OCI-LY1 (cell line): ENCODE measurements around the gene MAP4K3.

Source experiments
- H2AFZ ChIP-seq: fragments of 200-600 bp; sonication (generic), shearing (Covaris generic); 2 replicates; pipeline ENCODE4 v1.6.0; 2014; ENCODE audit warnings: antibody characterized with exemption, mild to moderate bottlenecking, low read length
- H3F3A ChIP-seq: fragments of 200-600 bp; sonication (generic), shearing (Covaris generic); 2 replicates; pipeline ENCODE4 v1.6.0; 2014; ENCODE audit warnings: mild to moderate bottlenecking, antibody characterized with exemption, low read length, moderate library complexity; ENCODE audit not compliant: insufficient read depth
- H3K27ac ChIP-seq: fragments of 200-600 bp; sonication (generic); 2 replicates; pipeline ENCODE4 v1.5.1; 2014; ENCODE audit warnings: low read length, mixed run types, mild to moderate bottlenecking, low read depth; ENCODE audit not compliant: poor library complexity, severe bottlenecking
- H3K27me3 ChIP-seq: fragments of 200-600 bp; sonication (generic); 2 replicates; pipeline ENCODE4 v1.6.0; 2014; ENCODE audit warnings: antibody characterized with exemption, mild to moderate bottlenecking, low read length, moderate library complexity; ENCODE audit not compliant: insufficient read depth
- H3K36me3 ChIP-seq: fragments of 200-600 bp; sonication (generic); 2 replicates; pipeline ENCODE4 v1.6.1; 2014; ENCODE audit warnings: mild to moderate bottlenecking, antibody characterized with exemption, low read length, moderate library complexity, mixed read lengths; ENCODE audit not compliant: insufficient read depth
- H3K4me1 ChIP-seq: fragments of 200-600 bp; sonication (generic); 2 replicates; pipeline ENCODE4 v1.5.1; 2014; ENCODE audit warnings: mild to moderate bottlenecking, low read length, moderate library complexity; ENCODE audit not compliant: insufficient read depth, severe bottlenecking
- H3K4me2 ChIP-seq: fragments of 200-600 bp; sonication (generic), shearing (Covaris generic); 2 replicates; pipeline ENCODE4 v1.6.1; 2014; ENCODE audit warnings: low read length
- H3K4me3 ChIP-seq: fragments of 200-600 bp; sonication (generic); 2 replicates; pipeline ENCODE4 v1.5.1; 2014; ENCODE audit warnings: low read length, low read depth, mild to moderate bottlenecking, mixed read lengths; ENCODE audit not compliant: poor library complexity, severe bottlenecking
- H3K79me2 ChIP-seq: fragments of 200-600 bp; shearing (Covaris generic); 2 replicates; pipeline ENCODE4 v1.6.1; 2016; ENCODE audit warnings: mixed run types, low read length, mixed read lengths; ENCODE audit not compliant: insufficient read depth
- H3K9ac ChIP-seq: fragments of 200-600 bp; sonication (generic), shearing (Covaris generic); 2 replicates; pipeline ENCODE4 v1.6.1; 2014; ENCODE audit warnings: mild to moderate bottlenecking, low read length, mixed read lengths
- H3K9me2 ChIP-seq: fragments of 200-600 bp; sonication (generic), shearing (Covaris generic); 2 replicates; pipeline ENCODE4 v1.6.1; 2014; ENCODE audit warnings: low read depth, mild to moderate bottlenecking, low read length, mixed read lengths
- H3K9me3 ChIP-seq: fragments of 200-600 bp; shearing (Covaris generic); 2 replicates; pipeline ENCODE4 v1.6.1; 2014; ENCODE audit warnings: low read length, mixed read lengths
- H4K20me1 ChIP-seq: fragments of 200-600 bp; sonication (generic), shearing (Covaris generic); 2 replicates; pipeline ENCODE4 v1.6.0; 2016; ENCODE audit warnings: mild to moderate bottlenecking, low read length; ENCODE audit not compliant: insufficient read depth
- EZH2 ChIP-seq: fragments of 200-600 bp; sonication (generic), shearing (Covaris generic); IDR thresholded peaks from 2 replicates; pipeline ENCODE4 v1.8.0; 2017; ENCODE audit warnings: borderline replicate concordance, mixed run types, mild to moderate bottlenecking, antibody characterized with exemption, low read length, moderate library complexity, mixed read lengths
- TF ChIP-seq, protein P1 (sequence below): fragments of 200-600 bp; sonication (generic), shearing (Covaris generic); IDR thresholded peaks from 2 replicates; pipeline ENCODE4 v1.5.1; 2017; ENCODE audit warnings: mild to moderate bottlenecking, antibody characterized with exemption, low read length, moderate library complexity, mixed read lengths

MAP4K3 gene

DNA sequence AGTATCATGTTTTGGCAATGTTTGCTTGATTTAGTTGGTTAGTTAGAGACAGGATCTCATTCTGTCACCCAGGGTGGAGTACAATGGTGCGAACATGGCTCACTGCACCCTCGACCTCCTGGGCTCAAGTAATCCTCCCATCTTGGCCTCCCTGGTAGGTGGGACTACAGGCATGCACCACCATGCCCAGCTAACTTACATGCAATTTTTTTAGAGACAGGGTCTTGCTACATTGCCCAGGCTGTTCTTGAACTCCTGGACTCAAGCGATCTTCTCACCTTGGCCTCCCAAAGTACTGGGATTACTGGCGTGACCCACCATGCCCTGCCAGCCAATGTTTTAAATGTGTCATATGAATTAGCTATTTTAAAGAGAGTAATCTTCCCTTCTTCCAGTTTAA is 177.0 kb downstream of the MAP4K3 start:
- no peak overlapping the region for H2AFZ ChIP-seq
- H3K27ac ChIP-seq, result no peak overlapping the region
- no peaks in the 10 kb centered on the region for H4K20me1 ChIP-seq
- H3K4me1 ChIP-seq, result peaks cover 16% of the 10 kb centered on the region
- H3K36me3 ChIP-seq, result peaks cover 38% of the 10 kb centered on the region
- H3K4me2 ChIP-seq, result no peak overlapping the region
- no peaks in the 10 kb centered on the region for H3K9me2 ChIP-seq
- TF ChIP-seq, protein P1, sequence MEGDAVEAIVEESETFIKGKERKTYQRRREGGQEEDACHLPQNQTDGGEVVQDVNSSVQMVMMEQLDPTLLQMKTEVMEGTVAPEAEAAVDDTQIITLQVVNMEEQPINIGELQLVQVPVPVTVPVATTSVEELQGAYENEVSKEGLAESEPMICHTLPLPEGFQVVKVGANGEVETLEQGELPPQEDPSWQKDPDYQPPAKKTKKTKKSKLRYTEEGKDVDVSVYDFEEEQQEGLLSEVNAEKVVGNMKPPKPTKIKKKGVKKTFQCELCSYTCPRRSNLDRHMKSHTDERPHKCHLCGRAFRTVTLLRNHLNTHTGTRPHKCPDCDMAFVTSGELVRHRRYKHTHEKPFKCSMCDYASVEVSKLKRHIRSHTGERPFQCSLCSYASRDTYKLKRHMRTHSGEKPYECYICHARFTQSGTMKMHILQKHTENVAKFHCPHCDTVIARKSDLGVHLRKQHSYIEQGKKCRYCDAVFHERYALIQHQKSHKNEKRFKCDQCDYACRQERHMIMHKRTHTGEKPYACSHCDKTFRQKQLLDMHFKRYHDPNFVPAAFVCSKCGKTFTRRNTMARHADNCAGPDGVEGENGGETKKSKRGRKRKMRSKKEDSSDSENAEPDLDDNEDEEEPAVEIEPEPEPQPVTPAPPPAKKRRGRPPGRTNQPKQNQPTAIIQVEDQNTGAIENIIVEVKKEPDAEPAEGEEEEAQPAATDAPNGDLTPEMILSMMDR, result no peak
- TF ChIP-seq EZH2, result no peak
- no peak overlapping the region for H3K9ac ChIP-seq
- no peak overlapping the region for H3K4me3 ChIP-seq
- no peaks in the 10 kb centered on the region for H3K9me3 ChIP-seq
- no peaks in the 10 kb centered on the region for H3F3A ChIP-seq
- H3K27me3 ChIP-seq, result no peaks in the 10 kb centered on the region
- no peaks in the 10 kb centered on the region for H3K79me2 ChIP-seq

DNA sequence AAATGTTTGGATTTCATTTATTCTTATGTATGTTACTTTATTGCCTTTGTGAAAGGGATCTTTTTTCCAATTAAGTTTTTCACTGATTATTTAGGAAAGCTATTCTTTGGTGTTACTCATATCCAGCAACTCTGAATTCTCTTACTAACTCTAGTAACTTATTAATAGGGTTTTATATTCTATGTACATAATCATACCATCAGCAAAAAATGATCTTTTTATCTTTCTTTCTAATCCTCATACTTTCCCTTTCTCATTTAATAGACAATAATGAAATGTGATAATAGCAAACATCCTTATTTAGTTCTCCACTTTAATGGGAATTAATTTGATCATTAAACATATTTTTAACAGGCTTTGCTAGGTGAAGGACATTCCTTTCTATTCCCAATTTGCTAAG is 181.0 kb downstream of the MAP4K3 start:
- H3K79me2 ChIP-seq, result no peaks in the 10 kb centered on the region
- no peaks in the 10 kb centered on the region for H3K27me3 ChIP-seq
- H3K9ac ChIP-seq, result no peak overlapping the region
- H2AFZ ChIP-seq, result no peak overlapping the region
- H4K20me1 ChIP-seq, result no peaks in the 10 kb centered on the region
- TF ChIP-seq, protein P1, result no peak
- no peak for TF ChIP-seq EZH2
- H3K4me1 ChIP-seq, result no peaks in the 10 kb centered on the region
- no peak overlapping the region for H3K4me2 ChIP-seq
- peaks cover 66% of the 10 kb centered on the region for H3K36me3 ChIP-seq
- no peak overlapping the region for H3K27ac ChIP-seq
- no peaks in the 10 kb centered on the region for H3K9me2 ChIP-seq
- H3K4me3 ChIP-seq, result no peak overlapping the region
- peaks cover 4% of the 10 kb centered on the region; the same call in 1 of the 2 replicates for H3K9me3 ChIP-seq
- no peaks in the 10 kb centered on the region for H3F3A ChIP-seq

DNA sequence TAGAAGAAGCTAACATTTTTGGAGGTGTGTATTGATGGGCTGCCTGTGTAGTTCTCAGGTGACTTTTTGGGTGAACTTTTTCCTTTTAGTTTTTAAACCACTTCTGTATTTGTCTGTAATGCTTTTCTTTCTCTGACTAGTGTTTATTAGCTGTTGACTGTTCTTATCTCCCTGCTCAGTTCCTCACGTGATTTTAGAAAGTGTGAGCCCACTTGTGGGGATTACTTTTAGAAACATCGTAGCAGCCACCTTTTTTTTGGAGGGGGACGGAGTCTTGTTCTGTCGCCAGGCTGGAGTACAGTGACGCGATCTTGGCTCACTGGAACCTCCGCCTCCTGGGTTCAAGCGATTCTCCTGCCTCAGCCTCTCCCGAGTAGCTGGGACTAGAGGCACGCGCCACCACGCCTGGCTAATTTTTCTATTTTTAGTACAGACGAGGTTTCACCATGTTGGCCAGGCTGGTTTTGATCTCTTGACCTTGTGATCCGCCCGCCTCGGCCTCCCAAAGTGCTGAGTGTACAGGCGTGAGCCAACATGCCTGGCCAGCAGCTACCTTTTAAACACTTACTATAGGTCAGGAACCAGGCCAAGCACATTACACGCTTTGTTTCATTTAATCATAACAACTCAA is 184.1 kb downstream of the MAP4K3 start:
- no peaks in the 10 kb centered on the region for H3K79me2 ChIP-seq
- no peaks in the 10 kb centered on the region for H3F3A ChIP-seq
- no peak overlapping the region for H2AFZ ChIP-seq
- H3K9ac ChIP-seq, result no peak overlapping the region
- H3K9me2 ChIP-seq, result no peaks in the 10 kb centered on the region
- H3K4me2 ChIP-seq, result no peak overlapping the region
- no peak for TF ChIP-seq EZH2
- TF ChIP-seq, protein P1, result no peak
- H3K4me3 ChIP-seq, result no peak overlapping the region
- H3K4me1 ChIP-seq, result no peaks in the 10 kb centered on the region
- peaks cover 53% of the 10 kb centered on the region for H3K36me3 ChIP-seq
- no peaks in the 10 kb centered on the region for H4K20me1 ChIP-seq
- H3K27ac ChIP-seq, result no peak overlapping the region
- no peaks in the 10 kb centered on the region for H3K27me3 ChIP-seq
- peaks cover 10% of the 10 kb centered on the region for H3K9me3 ChIP-seq
